Trophoblast cell (in vitro differentiated cells and primary cell): ENCODE data around the gene CHCHD3.

ENCODE experiments used
- DNase-seq, 2 donors: peaks; one replicate each; pipeline ENCODE4 v3.0.0-alpha.2; 2016
- H2AFZ ChIP-seq: 2 replicates; pipeline ENCODE4 v1.6.1; 2013; ENCODE audit warnings: low read length, moderate library complexity, mild to moderate bottlenecking; ENCODE audit not compliant: insufficient read depth, poor library complexity
- H2AK5ac ChIP-seq: 2 replicates; pipeline ENCODE4 v1.6.1; 2013; ENCODE audit warnings: mild to moderate bottlenecking, low read length
- H2BK120ac ChIP-seq: 2 replicates; pipeline ENCODE4 v1.6.1; 2013; ENCODE audit warnings: low read length, mild to moderate bottlenecking, moderate library complexity; ENCODE audit not compliant: insufficient read depth, poor library complexity
- H2BK12ac ChIP-seq: 2 replicates; pipeline ENCODE4 v1.6.1; 2013; ENCODE audit warnings: mild to moderate bottlenecking, low read length, moderate library complexity
- H2BK5ac ChIP-seq: 2 replicates; pipeline ENCODE4 v1.6.1; 2013; ENCODE audit warnings: low read length, low read depth, moderate library complexity, mild to moderate bottlenecking; ENCODE audit not compliant: poor library complexity
- H3K14ac ChIP-seq: 2 replicates; pipeline ENCODE4 v1.6.1; 2013; ENCODE audit warnings: mild to moderate bottlenecking, low read length
- H3K18ac ChIP-seq: 2 replicates; pipeline ENCODE4 v1.6.1; 2013; ENCODE audit warnings: mild to moderate bottlenecking, low read length
- H3K23ac ChIP-seq: 2 replicates; pipeline ENCODE4 v1.6.1; 2013; ENCODE audit warnings: low read length
- H3K27ac ChIP-seq: 2 replicates; pipeline ENCODE4 v1.5.1; 2013; ENCODE audit warnings: low read depth, mild to moderate bottlenecking, inconsistent platforms, low read length, moderate library complexity
- H3K27me3 ChIP-seq: 2 replicates; pipeline ENCODE4 v1.6.1; 2013; ENCODE audit warnings: inconsistent platforms, mild to moderate bottlenecking, low read length, moderate library complexity; ENCODE audit not compliant: insufficient read depth
- H3K36me3 ChIP-seq, 2 experiments: 1 replicate in 1 of 2; 2 replicates in 1 of 2; pipeline ENCODE4 v1.6.1; 2013; ENCODE audit warnings: low read length in 2 of 2, mild to moderate bottlenecking in 2 of 2, moderate library complexity in 1 of 2; ENCODE audit not compliant: insufficient read depth in 2 of 2, control insufficient read depth in 1 of 2
- H3K4ac ChIP-seq: 2 replicates; pipeline ENCODE4 v1.6.1; 2013; ENCODE audit warnings: low read depth, mild to moderate bottlenecking, low read length, moderate library complexity
- H3K4me1 ChIP-seq, 2 experiments: 1 replicate in 1 of 2; 2 replicates in 1 of 2; pipeline ENCODE4 v1.6.1; 2013; ENCODE audit warnings: low read length in 2 of 2, mild to moderate bottlenecking in 2 of 2, moderate library complexity in 1 of 2; ENCODE audit not compliant: insufficient read depth in 2 of 2, control insufficient read depth in 1 of 2
- H3K4me2 ChIP-seq: 2 replicates; pipeline ENCODE4 v1.6.1; 2013; ENCODE audit warnings: inconsistent platforms, mild to moderate bottlenecking, low read length, moderate library complexity
- H3K4me3 ChIP-seq: 2 replicates; pipeline ENCODE4 v1.5.1; 2013; ENCODE audit warnings: mild to moderate bottlenecking, low read depth, low read length, inconsistent platforms
- H3K79me1 ChIP-seq: one replicate; pipeline ENCODE4 v1.6.1; 2013; ENCODE audit warnings: low read length
- H3K79me2 ChIP-seq: 2 replicates; pipeline ENCODE4 v1.6.1; 2013; ENCODE audit warnings: low read length, mild to moderate bottlenecking; ENCODE audit not compliant: control insufficient read depth, insufficient read depth, poor library complexity
- H3K9ac ChIP-seq: 2 replicates; pipeline ENCODE4 v1.6.1; 2013; ENCODE audit warnings: mild to moderate bottlenecking, low read length
- H3K9me3 ChIP-seq: 2 replicates; pipeline ENCODE4 v1.6.1; 2013; ENCODE audit warnings: low read depth, mild to moderate bottlenecking, control low read depth, inconsistent platforms, low read length; ENCODE audit not compliant: insufficient read depth
- H4K12ac ChIP-seq: 2 replicates; pipeline ENCODE4 v1.6.1; 2013; ENCODE audit warnings: low read depth, mild to moderate bottlenecking, low read length, moderate library complexity
- H4K8ac ChIP-seq: 2 replicates; pipeline ENCODE4 v1.6.1; 2013; ENCODE audit warnings: low read depth, mild to moderate bottlenecking, low read length, moderate library complexity
- H4K91ac ChIP-seq: one replicate; pipeline ENCODE4 v1.6.1; 2013; ENCODE audit warnings: low read depth, mild to moderate bottlenecking, low read length, moderate library complexity
- WGBS: extraction: QIAGEN DNeasy Blood & Tissue Kit; methylation state at CpG from one replicate; pipeline ENCODE4 v1.1.7; 2013; ENCODE audit warnings: missing lambda C conversion rate; ENCODE audit not compliant: insufficient read length, insufficient coverage; ENCODE audit errors: extremely low coverage; 5-methylcytosine and 5-hydroxymethylcytosine counted together

The CHCHD3 gene

DNA sequence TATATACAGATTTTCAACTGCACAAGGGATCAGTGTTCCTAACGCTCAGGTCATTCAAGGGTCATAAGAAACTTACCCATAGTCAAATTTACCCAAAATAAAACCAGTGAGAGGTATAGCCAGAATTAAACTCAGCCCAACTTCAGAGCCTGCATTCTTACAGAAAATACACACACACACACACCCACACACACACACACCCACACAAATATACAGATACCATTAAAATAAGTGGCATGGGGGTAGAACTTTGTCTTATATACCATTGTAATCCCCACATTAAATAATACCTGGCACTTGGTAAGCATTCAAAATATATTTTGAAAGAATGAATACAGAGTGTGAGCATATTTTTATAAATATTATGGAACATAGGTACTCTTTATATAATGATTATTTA lies 93.8 kb downstream of the CHCHD3 start:
- H3K79me2 ChIP-seq = peaks cover 3% of the 10 kb centered on the region
- H4K8ac ChIP-seq = no peak overlapping the region
- no peak overlapping the region for H3K27ac ChIP-seq
- H3K18ac ChIP-seq = no peak overlapping the region
- H3K14ac ChIP-seq = no peak overlapping the region
- H3K79me1 ChIP-seq = no peaks in the 10 kb centered on the region
- H3K9ac ChIP-seq = no peak overlapping the region
- H3K4me1 ChIP-seq = peaks cover 0 to 3% of the 10 kb centered on the region in 2 experiments
- no peak overlapping the region for H2AK5ac ChIP-seq
- H3K23ac ChIP-seq = no peak overlapping the region
- H3K36me3 ChIP-seq = no peaks in the 10 kb centered on the region
- no peak for DNase-seq
- no peak overlapping the region for H2BK12ac ChIP-seq
- no peak overlapping the region for H2BK5ac ChIP-seq
- no peak overlapping the region for H2BK120ac ChIP-seq
- no peak overlapping the region for H4K91ac ChIP-seq
- H4K12ac ChIP-seq = no peak overlapping the region
- H3K9me3 ChIP-seq = no peaks in the 10 kb centered on the region
- WGBS = no CpG with 5 or more reads among the region's 1 CpG
- no peak overlapping the region for H3K4me3 ChIP-seq
- H2AFZ ChIP-seq = no peak overlapping the region
- H3K27me3 ChIP-seq = no peaks in the 10 kb centered on the region
- H3K4ac ChIP-seq = no peak overlapping the region
- no peak overlapping the region for H3K4me2 ChIP-seq

DNA sequence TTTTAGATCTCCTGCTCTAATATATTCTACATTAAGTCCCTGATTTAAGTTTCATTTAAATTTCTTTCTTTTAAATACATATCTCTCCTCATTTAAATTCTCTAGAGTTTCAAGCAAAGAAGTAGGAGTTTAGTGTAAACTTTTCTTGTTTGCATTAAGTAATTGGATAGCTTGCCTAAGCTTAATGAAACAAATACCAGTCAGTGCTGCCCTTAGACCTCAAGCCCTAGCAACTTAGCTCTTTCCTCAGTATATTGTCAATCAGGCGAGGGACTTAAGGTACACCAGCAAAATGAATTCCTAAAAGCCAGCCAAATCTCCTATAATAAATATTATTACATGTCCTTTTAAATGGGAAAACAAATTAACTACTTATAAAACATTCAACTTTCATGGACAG lies 101.5 kb downstream of the CHCHD3 start:
- H4K8ac ChIP-seq = no peak overlapping the region
- H3K27me3 ChIP-seq = no peaks in the 10 kb centered on the region
- H3K79me1 ChIP-seq = no peaks in the 10 kb centered on the region
- H3K4me3 ChIP-seq = no peak overlapping the region
- no peaks in the 10 kb centered on the region for H3K4me1 ChIP-seq
- no peak overlapping the region for H3K23ac ChIP-seq
- H2AK5ac ChIP-seq = no peak overlapping the region
- H4K91ac ChIP-seq = no peak overlapping the region
- H3K36me3 ChIP-seq = no peaks in the 10 kb centered on the region
- no peaks in the 10 kb centered on the region for H3K79me2 ChIP-seq
- no peak overlapping the region for H2BK5ac ChIP-seq
- no peak overlapping the region for H4K12ac ChIP-seq
- WGBS = no CpG with 5 or more reads among the region's 1 CpG
- no peak overlapping the region for H3K4me2 ChIP-seq
- H3K14ac ChIP-seq = no peak overlapping the region
- DNase-seq = no peak
- no peak overlapping the region for H3K9ac ChIP-seq
- H3K18ac ChIP-seq = no peak overlapping the region
- no peak overlapping the region for H3K4ac ChIP-seq
- H3K9me3 ChIP-seq = no peaks in the 10 kb centered on the region
- no peak overlapping the region for H3K27ac ChIP-seq
- H2AFZ ChIP-seq = no peak overlapping the region
- H2BK12ac ChIP-seq = no peak overlapping the region
- H2BK120ac ChIP-seq = no peak overlapping the region

DNA sequence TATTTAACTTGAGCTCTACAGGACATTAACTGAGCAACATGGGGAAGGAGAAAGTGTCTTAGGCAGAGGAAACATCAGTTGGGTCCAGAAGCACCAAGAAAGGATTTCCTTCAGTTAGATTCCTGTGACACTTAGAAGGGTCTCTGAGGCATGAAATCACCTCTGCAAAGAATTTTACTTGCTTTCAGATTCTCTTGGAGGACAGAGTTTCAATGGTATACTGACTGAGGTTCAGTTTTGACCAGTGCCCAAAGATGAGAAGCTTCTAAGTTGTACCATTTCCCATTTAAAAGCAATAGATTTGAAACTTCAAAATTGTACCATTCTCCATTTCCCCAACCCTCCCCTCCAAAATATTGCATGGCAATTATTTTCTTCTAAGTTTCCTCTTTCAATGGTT lies 102.4 kb downstream of the CHCHD3 start:
- H2AK5ac ChIP-seq = no peak overlapping the region
- H3K27me3 ChIP-seq = no peaks in the 10 kb centered on the region
- no peaks in the 10 kb centered on the region for H3K79me1 ChIP-seq
- no peak overlapping the region for H3K18ac ChIP-seq
- H2BK12ac ChIP-seq = no peak overlapping the region
- no peak overlapping the region for H4K91ac ChIP-seq
- no peak overlapping the region for H2BK120ac ChIP-seq
- H3K36me3 ChIP-seq = no peaks in the 10 kb centered on the region
- no peak overlapping the region for H3K4ac ChIP-seq
- H3K14ac ChIP-seq = no peak overlapping the region
- no peak overlapping the region for H3K9ac ChIP-seq
- no peak overlapping the region for H3K4me3 ChIP-seq
- H2AFZ ChIP-seq = no peak overlapping the region
- H3K27ac ChIP-seq = no peak overlapping the region
- no peak overlapping the region for H3K23ac ChIP-seq
- no peaks in the 10 kb centered on the region for H3K79me2 ChIP-seq
- H3K4me2 ChIP-seq = no peak overlapping the region
- no peak overlapping the region for H2BK5ac ChIP-seq
- H3K4me1 ChIP-seq = no peaks in the 10 kb centered on the region
- H4K8ac ChIP-seq = no peak overlapping the region
- no peaks in the 10 kb centered on the region for H3K9me3 ChIP-seq
- H4K12ac ChIP-seq = no peak overlapping the region
- no peak for DNase-seq

DNA sequence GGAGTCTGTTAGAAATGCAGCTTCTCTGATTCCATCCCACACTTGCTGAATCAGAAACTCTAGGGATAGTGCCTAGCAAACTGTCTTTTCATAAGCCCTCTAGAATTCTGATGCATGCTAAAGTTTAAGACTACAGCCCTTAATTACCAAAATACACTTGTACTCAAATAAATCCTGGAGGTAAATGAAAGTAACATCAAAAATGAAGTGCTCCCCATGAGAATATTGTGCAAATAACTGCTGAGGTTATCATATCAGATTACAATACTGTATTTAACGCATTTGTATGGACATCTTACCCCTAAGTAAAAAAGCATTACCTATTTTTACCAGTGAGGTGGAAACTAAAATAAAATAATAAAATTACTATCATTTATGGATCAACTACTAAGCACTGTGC lies 104.7 kb downstream of the CHCHD3 start:
- no peak for DNase-seq
- H3K9ac ChIP-seq = no peak overlapping the region
- no peak overlapping the region for H2BK5ac ChIP-seq
- no peak overlapping the region for H3K14ac ChIP-seq
- no peaks in the 10 kb centered on the region for H3K9me3 ChIP-seq
- no peak overlapping the region for H2AK5ac ChIP-seq
- no peak overlapping the region for H3K27ac ChIP-seq
- no peaks in the 10 kb centered on the region for H3K79me2 ChIP-seq
- H2BK12ac ChIP-seq = no peak overlapping the region
- WGBS = no CpG with 5 or more reads among the region's 1 CpG
- H3K23ac ChIP-seq = no peak overlapping the region
- no peaks in the 10 kb centered on the region for H3K79me1 ChIP-seq
- no peak overlapping the region for H3K4ac ChIP-seq
- no peak overlapping the region for H3K18ac ChIP-seq
- H2BK120ac ChIP-seq = no peak overlapping the region
- no peaks in the 10 kb centered on the region for H3K27me3 ChIP-seq
- no peak overlapping the region for H4K8ac ChIP-seq
- no peak overlapping the region for H3K4me2 ChIP-seq
- H4K91ac ChIP-seq = no peak overlapping the region
- no peaks in the 10 kb centered on the region for H3K4me1 ChIP-seq
- H3K36me3 ChIP-seq = peaks cover 1 to 2% of the 10 kb centered on the region in 2 experiments
- H4K12ac ChIP-seq = no peak overlapping the region
- no peak overlapping the region for H2AFZ ChIP-seq
- H3K4me3 ChIP-seq = no peak overlapping the region
